K562 (cell line): Measurements from ENCODE around the gene MED15. TPM values are rescaled to one million over a fixed set of nuclear protein-coding genes. Genes with fewer than 3 reads are reported as not detected.

Experiments used
- ATAC-seq: fragments of 200-7000 bp; cut with Tn5 transposase; 3 replicates; pipeline ENCODE4 v1.9.1; 2020; ENCODE audit warnings: moderate library complexity
- BruUV-seq: library from RNA; stranded (reverse); fragments of 400-500 nt; replicated peaks from 2 replicates; lab custom pipeline; 2021; lab: Mats Ljungman, UMichigan
- CTCF ChIA-PET: fragments of 300-600 bp; formaldehyde crosslinking; extraction: SDS; loops from one replicate; lab custom pipeline; 2021; ENCODE audit warnings: low intra/inter-chr PET ratio; lab: Yijun Ruan, JAX
- POLR2A ChIA-PET: fragments of 300-600, 350-650 bp; sonication (Branson Sonifier 250); formaldehyde crosslinking; extraction: SDS; loops from one replicate; lab custom pipeline; 2021; ENCODE audit warnings: antibody characterized with exemption, inconsistent platforms; lab: Yijun Ruan, JAX
- DNase-seq, 4 experiments: peaks; one replicate each; pipeline versions ENCODE4 v3.0.0 to v3.0.0-alpha.2; 2011 to 2018; ENCODE audit warnings: low spot score in 3 of 4, mixed read lengths in 3 of 4; ENCODE audit errors: extremely low read depth in 1 of 4
- FAIRE-seq: peaks from 2 replicates; lab custom pipeline; 2011; peaks lifted over from hg19 to GRCh38; lab: Jason Lieb, UNC
- H2AFZ ChIP-seq: 2 replicates; pipeline ENCODE4 v1.6.0; 2011; ENCODE audit warnings: low read depth, low read length, control low read depth, inconsistent platforms
- H3K27ac ChIP-seq: fragments of 200-600 bp; 3 replicates; pipeline ENCODE4 v1.8.0; 2011; ENCODE audit warnings: low read depth, mild to moderate bottlenecking, control low read depth, inconsistent platforms, low read length, moderate library complexity, mixed read lengths; ENCODE audit errors: extremely low read depth
- H3K27me3 ChIP-seq, 2 experiments: fragments of 300-600 bp in 1 of 2; 2 replicates in 1 of 2; 3 replicates in 1 of 2; pipeline versions ENCODE4 v1.6.0 to v1.8.0; 2011; ENCODE audit warnings: inconsistent platforms in 2 of 2, low read length in 2 of 2, mild to moderate bottlenecking in 1 of 2, mixed read lengths in 1 of 2, moderate library complexity in 1 of 2; ENCODE audit not compliant: control insufficient read depth in 2 of 2, insufficient read depth in 2 of 2
- H3K36me3 ChIP-seq: fragments of 300-600 bp; 3 replicates; pipeline ENCODE4 v1.8.0; 2011; ENCODE audit warnings: mild to moderate bottlenecking, low read length, inconsistent platforms; ENCODE audit not compliant: control insufficient read depth, insufficient read depth
- H3K4me1 ChIP-seq, 2 experiments: fragments of 200-600 bp in 1 of 2; replicated peaks in 1 of 2; 2 replicates in 1 of 2; 3 replicates in 1 of 2; pipeline versions ENCODE4 v1.5.1 to v1.8.0; 2011; ENCODE audit warnings: inconsistent platforms in 2 of 2, low read length in 2 of 2, mild to moderate bottlenecking in 1 of 2, mixed read lengths in 1 of 2, moderate library complexity in 1 of 2; ENCODE audit not compliant: control insufficient read depth in 2 of 2, insufficient read depth in 2 of 2
- H3K4me2 ChIP-seq: 2 replicates; pipeline ENCODE4 v1.6.1; 2011; ENCODE audit warnings: low read length, control low read depth, inconsistent platforms, mixed read lengths; ENCODE audit not compliant: insufficient read depth
- H3K4me3 ChIP-seq: fragments of 200-600 bp; sonication (generic), shearing (Covaris generic); 2 replicates; pipeline ENCODE4 v1.5.1; 2016; ENCODE audit warnings: control low read depth, inconsistent platforms
- H3K79me2 ChIP-seq: fragments of 200-600 bp; 3 replicates; pipeline ENCODE4 v1.8.0; 2011; ENCODE audit warnings: low read length, inconsistent platforms; ENCODE audit not compliant: control insufficient read depth, insufficient read depth
- H3K9ac ChIP-seq, 2 experiments: 2 replicates each; pipeline versions ENCODE4 v1.6.0 to v1.6.1; 2011; ENCODE audit warnings: low read depth in 2 of 2, low read length in 2 of 2, control low read depth in 1 of 2, inconsistent platforms in 1 of 2, mild to moderate bottlenecking in 1 of 2, mixed read lengths in 1 of 2; ENCODE audit not compliant: insufficient read depth in 1 of 2
- H3K9me1 ChIP-seq: one replicate; pipeline ENCODE4 v1.6.0; 2011; ENCODE audit warnings: inconsistent platforms, mild to moderate bottlenecking, low read length, moderate library complexity; ENCODE audit not compliant: control insufficient read depth, insufficient read depth
- H3K9me3 ChIP-seq: replicated peaks from 2 replicates; pipeline ENCODE4 v1.5.1; 2011; ENCODE audit warnings: low read depth, low read length, inconsistent platforms; ENCODE audit not compliant: control insufficient read depth, insufficient read depth
- H4K20me1 ChIP-seq: replicated peaks from 2 replicates; pipeline ENCODE4 v1.6.1; 2011; ENCODE audit warnings: low read length, inconsistent platforms, mixed read lengths; ENCODE audit not compliant: control insufficient read depth, insufficient read depth
- ARID1B ChIP-seq: fragments of 450-650 bp; IDR thresholded peaks from 2 replicates; pipeline ENCODE4 v1.6.1; 2016; ENCODE audit warnings: antibody characterized with exemption, mild to moderate bottlenecking, inconsistent platforms
- CCNT2 ChIP-seq: IDR thresholded peaks from 2 replicates; pipeline ENCODE4 v1.6.1; 2011; ENCODE audit warnings: borderline replicate concordance, low read depth, mild to moderate bottlenecking, moderate library complexity, mixed read lengths, low read length; ENCODE audit not compliant: insufficient read length; ENCODE audit errors: extremely low read depth
- DPF2 ChIP-seq: fragments of 450-650 bp; IDR thresholded peaks from 2 replicates; pipeline ENCODE4 v1.6.1; 2016
- EHMT2 ChIP-seq: fragments of 450-650 bp; IDR thresholded peaks from 2 replicates; pipeline ENCODE4 v1.6.1; 2018; ENCODE audit warnings: antibody characterized with exemption
- HBP1 ChIP-seq: fragments of 450-650 bp; formaldehyde crosslinking; IDR thresholded peaks from 2 replicates; pipeline ENCODE4 v1.4.0; 2022; ENCODE audit warnings: missing genetic modification characterization
- HDGF ChIP-seq: fragments of 450-650 bp; IDR thresholded peaks from 2 replicates; pipeline ENCODE4 v1.6.1; 2016
- L3MBTL2 ChIP-seq: fragments of 450-650 bp; IDR thresholded peaks from 2 replicates; pipeline ENCODE4 v1.6.1; 2016; ENCODE audit warnings: mild to moderate bottlenecking, moderate library complexity
- MAFG ChIP-seq: fragments of 450-650 bp; conservative IDR thresholded peaks from 2 replicates; pipeline ENCODE4 v1.6.1; 2016; ENCODE audit warnings: missing genetic modification characterization, missing compliant biosample characterization
- MYBL2 ChIP-seq, 2 experiments: fragments of 450-650 bp in 1 of 2; sonication (generic) in 1 of 2; formaldehyde crosslinking in 1 of 2; IDR thresholded peaks; 2 replicates each; pipeline versions ENCODE4 v1.6.1 to v1.8.1; 2017 to 2022; ENCODE audit warnings: borderline replicate concordance in 1 of 2, inconsistent platforms in 1 of 2, low read depth in 1 of 2, mild to moderate bottlenecking in 1 of 2, missing genetic modification reagents in 1 of 2, moderate library complexity in 1 of 2
- NFE2 ChIP-seq: IDR thresholded peaks from 2 replicates; pipeline ENCODE4 v1.6.1; 2014; ENCODE audit warnings: antibody characterized with exemption, low read depth
- RBM25 ChIP-seq: fragments of 200-400 bp; formaldehyde crosslinking; IDR thresholded peaks from 2 replicates; pipeline ENCODE4 v1.6.1; 2018; ENCODE audit warnings: low read length, low read depth, moderate library complexity; ENCODE audit not compliant: severe bottlenecking
- RCOR1 ChIP-seq, 2 experiments: IDR thresholded peaks; 2 replicates each; pipeline ENCODE4 v1.6.1; 2012; ENCODE audit warnings: low read depth in 2 of 2, low read length in 2 of 2, borderline replicate concordance in 1 of 2, improper control_type of control experiment in 1 of 2
- TEAD4 ChIP-seq, 2 experiments: sonication (generic) in 1 of 2; formaldehyde crosslinking in 1 of 2; IDR thresholded peaks; 2 replicates each; pipeline versions ENCODE4 v1.6.1 to v1.8.0; 2012 to 2022; ENCODE audit warnings: borderline replicate concordance in 1 of 2, inconsistent platforms in 1 of 2, low read length in 1 of 2, mild to moderate bottlenecking in 1 of 2, missing genetic modification reagents in 1 of 2
- TRIM24 ChIP-seq, 2 experiments: fragments of 450-650 bp; IDR thresholded peaks; 2 replicates each; pipeline ENCODE4 v1.6.1; 2016
- UBTF ChIP-seq, 2 experiments: IDR thresholded peaks; 2 replicates each; pipeline ENCODE4 v1.6.1; 2012; ENCODE audit warnings: improper control_type of control experiment in 2 of 2, low read depth in 2 of 2, low read length in 2 of 2, borderline replicate concordance in 1 of 2
- ZNF146 ChIP-seq: IDR thresholded peaks from one replicate; pipeline ENCODE4 v1.6.1; 2018; ENCODE audit warnings: missing compliant biosample characterization; ENCODE audit not compliant: unreplicated experiment
- WGBS: fragments of 100-300 bp; shearing (Covaris generic); methylation state at CpG from one replicate; pipeline ENCODE4 v1.1.6; 2016; ENCODE audit warnings: low coverage, mixed read lengths; ENCODE audit not compliant: insufficient coverage; ENCODE audit errors: missing lambda C conversion rate; 5-methylcytosine and 5-hydroxymethylcytosine counted together
- in situ Hi-C: fragments of 300-500 bp; cut with MboI; formaldehyde crosslinking; loops from 4 replicates; pipeline ENCODE4 v1.15.0; 2018; ENCODE audit warnings: inconsistent platforms, mixed read lengths
- intact Hi-C: fragments of 100-400 bp; cut with micrococcal nuclease; formaldehyde crosslinking; loops from 2 replicates; pipeline ENCODE4 v1.14.2; 2022
- polyA plus RNA-seq, 8 experiments: library from polyadenylated mRNA; depleted of rRNA in 4 of 8; stranded (reverse) in 5 of 8; unstranded in 3 of 8; fragments of >200 nt; fragmentation: Nextera tagmentation in 2 of 8; fragmentation: Illumina TruSeq in 1 of 8; extraction: Ambion mirVana in 2 of 8; extraction: Trizol in 1 of 8; gene quantifications; 2 replicates each; pipeline versions ENCODE4 v1.2.1 to v1.2.3, GENCODE V29; 2011 to 2014; ENCODE audit warnings: inconsistent platforms in 1 of 8, missing spikeins in 1 of 8
- total RNA-seq, 7 experiments: library from RNA; depleted of rRNA in 6 of 7; stranded (reverse); fragments of >200 nt in 6 of 7; fragmentation: Illumina TruSeq in 2 of 7; extraction: Trizol in 2 of 7; gene quantifications; 2 replicates each; pipeline versions ENCODE4 v1.2.1 to v1.2.3, GENCODE V29; 2011 to 2021; ENCODE audit warnings: low replicate concordance in 1 of 7
- TF ChIP-seq, protein P1 (sequence below): fragments of 250-450 bp; sonication (Bioruptor Pico); IDR thresholded peaks from 2 replicates; pipeline ENCODE4 v1.9.0; 2021; ENCODE audit warnings: mild to moderate bottlenecking

Gene MED15
- total and polyA plus RNA-seq, 9 of the 15 experiments (the other 6 are each of a cell fraction or from before 2014, with no cell fraction given) = 4.0 to 271 (median 60.1) TPM

- Histone ChIP-seq H3K36me3 (no peaks in the 10 kb centered on the region), H3K79me2 (no peaks in the 10 kb centered on the region), H3K27ac (no peak overlapping the region), H2AFZ (no peak overlapping the region), H4K20me1 (0 out of 2 replicates have a peak, but pooled peaks cover 2% of the 10 kb centered on the region), H3K9me3 (no peaks in the 10 kb centered on the region), H3K9me1 (peaks cover 5% of the 10 kb centered on the region), H3K27me3 (no peaks in the 10 kb centered on the region), H3K9ac (no peak overlapping the region), H3K4me3 (no peak overlapping the region), H3K4me2 (no peak overlapping the region), H3K4me1 (peaks cover 5 to 6% of the 10 kb centered on the region in 2 experiments; a peak in 4 of 5 replicates)
- POLR2A ChIA-PET = interaction anchor here (0.7 to 9.2 kb wide), 3 partner anchors 10 to 13 kb away, joined by 3 to 74 read pairs (median 4); partner anchors contain the start of gene KLHL22
- intact Hi-C loops = no loop called here
- in situ Hi-C loops = no loop called here
- CTCF ChIA-PET = interaction anchor here (0.5 to 0.6 kb wide), 2 partner anchors 18 to 157 kb away, joined by 3 to 5 read pairs; no protein-coding TSS in a partner anchor
- no TSS peak for BruUV-seq
- ATAC-seq (0 out of 3 replicates have a peak, but pooled peaks have one; percentile 15), FAIRE-seq (no peak), DNase-seq (no peak)
- 44% methylated on average over 1 of the region's 1 CpG for WGBS
- TF ChIP-seq CCNT2 (no peak), DPF2 (peak; percentile 53; the same call in 1 of the 2 replicates), RBM25 (peak; percentile 39), MAFG (peak; percentile 76), TRIM24 (IDR thresholded peaks at IDR 0.05) (peak in 1 of 2 experiments; percentile 12; a peak in 2 of 4 replicates), EHMT2 (0 out of 2 replicates have a peak, but pooled peaks have one; percentile 43), ZNF146 (CRISPR knock-in tag) (peak; percentile 65), HBP1 (CRISPR knock-in tag) (peak; percentile 38; the same call in 1 of the 2 replicates), RCOR1 (IDR thresholded peaks at IDR 0.05; ENCODE audit: borderline replicate concordance in 1 of 2, low read depth in 2 of 2, low read length in 2 of 2) (0 out of 4 replicates have a peak, but pooled peaks of 1 of the 2 experiments have one; percentile 9), UBTF (IDR thresholded peaks at IDR 0.05; ENCODE audit: borderline replicate concordance in 1 of 2, low read depth in 2 of 2, low read length in 2 of 2) (no peak), HDGF (peak; percentile 89), TEAD4 (IDR thresholded peaks at IDR 0.05; ENCODE audit: low read length) (no peak), TEAD4 (CRISPR knock-in tag; IDR thresholded peaks at IDR 0.05; ENCODE audit: borderline replicate concordance) (peak; percentile 66; the same call in 1 of the 2 replicates), ARID1B (0 out of 2 replicates have a peak, but pooled peaks have one; percentile 19), L3MBTL2 (peak; percentile 48; the same call in 1 of the 2 replicates), MYBL2 (IDR thresholded peaks at IDR 0.05; ENCODE audit: low read depth) (no peak), MYBL2 (CRISPR knock-in tag; IDR thresholded peaks at IDR 0.05; ENCODE audit: borderline replicate concordance) (no peak), NFE2 (peak; percentile 38; the same call in 1 of the 2 replicates)
- TF ChIP-seq, protein P1, sequence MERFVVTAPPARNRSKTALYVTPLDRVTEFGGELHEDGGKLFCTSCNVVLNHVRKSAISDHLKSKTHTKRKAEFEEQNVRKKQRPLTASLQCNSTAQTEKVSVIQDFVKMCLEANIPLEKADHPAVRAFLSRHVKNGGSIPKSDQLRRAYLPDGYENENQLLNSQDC (CRISPR knock-in tag) = 0 out of 2 replicates have a peak, but pooled peaks have one; percentile 41
Measured at GRCh38 chr22:20479612-20480196, 27.7 kb upstream of the MED15 start.
